Measurements from ENCODE around the gene PKLR.
A peak's percentile ranks its signal among the peaks of the same experiment; 100 is the strongest.
"Not testable (repeated sequence)": the region's sequence is repeated elsewhere in the genome, so short reads cannot be mapped to it uniquely, and the experiment has no call there.

Gene PKLR

DNA sequence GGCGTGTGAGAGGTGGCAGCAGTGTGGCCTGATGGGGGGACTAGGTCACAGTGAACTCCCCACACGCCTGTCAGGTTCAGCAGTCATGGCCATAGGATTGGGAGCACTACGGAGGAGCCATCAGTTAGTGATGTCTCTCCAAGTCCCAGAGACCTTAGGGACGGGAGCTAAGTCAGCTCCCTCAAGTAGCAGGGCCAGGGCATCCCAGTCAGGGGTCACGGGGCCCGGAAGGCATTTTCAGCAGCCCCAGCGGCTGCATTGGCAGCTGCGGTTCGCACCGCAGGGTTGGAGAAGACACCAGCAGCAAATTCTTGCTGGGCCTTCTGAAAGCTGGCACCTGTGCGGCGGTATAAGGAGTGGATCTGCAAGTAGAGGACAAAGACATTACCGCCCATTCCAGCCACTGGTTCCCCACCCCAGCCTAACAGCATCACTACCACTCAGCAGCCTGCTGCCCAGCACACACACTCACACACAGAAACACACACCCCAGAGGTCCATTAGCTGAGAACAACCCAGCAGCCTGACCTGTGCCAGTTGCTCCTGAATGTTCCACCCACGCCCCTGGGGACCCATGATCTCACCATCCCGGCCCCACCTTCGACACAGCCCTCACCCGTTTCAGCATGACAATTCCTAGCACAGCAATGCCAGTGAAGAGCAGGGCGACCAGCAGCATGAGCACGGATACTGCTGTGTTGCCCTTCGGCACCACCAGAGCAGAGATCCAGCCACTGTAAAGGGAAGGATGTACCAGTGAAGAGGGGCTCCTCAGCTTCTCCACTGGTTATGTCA, 45.0 kb downstream of the PKLR start:
- DNase-seq (ENCODE audit: low read depth in 2 of 3, low spot score in 1 of 3) = no peak

DNA sequence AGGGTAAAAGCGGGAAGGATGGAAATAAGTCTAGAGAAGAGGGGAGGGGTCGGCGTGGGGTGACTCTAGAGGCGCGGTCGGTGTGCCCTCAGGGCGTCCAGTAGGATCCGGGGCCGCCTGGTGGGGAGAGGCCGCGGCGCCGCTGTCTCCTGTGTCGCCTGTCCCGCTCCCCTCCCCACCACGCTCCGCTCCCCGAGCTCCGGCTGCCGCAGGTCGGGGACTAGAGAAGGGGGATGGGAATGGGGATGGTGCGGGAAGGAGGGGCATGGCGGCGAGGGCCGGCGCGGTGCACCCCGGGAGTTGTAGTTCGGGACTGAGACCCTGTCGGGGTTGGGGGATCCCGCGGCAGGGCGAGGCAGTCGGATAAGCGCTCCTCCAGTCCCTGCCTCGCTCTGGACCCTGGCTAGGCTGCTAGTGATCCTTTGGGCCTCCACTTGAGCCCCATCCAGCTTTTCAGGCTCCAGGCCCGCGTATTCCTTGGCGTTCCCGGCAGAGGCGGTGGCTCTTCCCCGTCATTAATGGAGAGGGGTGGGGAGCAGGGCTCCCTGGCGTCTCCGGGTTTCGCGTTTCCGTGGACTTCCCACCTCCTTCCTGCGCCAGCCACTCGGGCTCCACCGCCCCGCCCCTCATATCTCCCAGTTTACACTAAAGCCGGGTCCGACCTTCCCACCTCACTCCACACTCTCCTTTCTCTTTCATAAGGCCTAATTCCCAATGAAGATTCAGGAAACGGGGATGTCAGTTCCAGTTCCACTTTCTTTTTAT, 45.8 kb downstream of the PKLR start, which contains the start of gene ENTREP3:
Gene ENTREP3 (minus strand): TSS at position 241 of the 765 bp plus-strand sequence. CDS start 606 bp downstream, outside the sequence.
- DNase-seq (ENCODE audit: low read depth in 2 of 3, low spot score in 1 of 3) = peak; percentile 73 to 79 (median 77)

DNA sequence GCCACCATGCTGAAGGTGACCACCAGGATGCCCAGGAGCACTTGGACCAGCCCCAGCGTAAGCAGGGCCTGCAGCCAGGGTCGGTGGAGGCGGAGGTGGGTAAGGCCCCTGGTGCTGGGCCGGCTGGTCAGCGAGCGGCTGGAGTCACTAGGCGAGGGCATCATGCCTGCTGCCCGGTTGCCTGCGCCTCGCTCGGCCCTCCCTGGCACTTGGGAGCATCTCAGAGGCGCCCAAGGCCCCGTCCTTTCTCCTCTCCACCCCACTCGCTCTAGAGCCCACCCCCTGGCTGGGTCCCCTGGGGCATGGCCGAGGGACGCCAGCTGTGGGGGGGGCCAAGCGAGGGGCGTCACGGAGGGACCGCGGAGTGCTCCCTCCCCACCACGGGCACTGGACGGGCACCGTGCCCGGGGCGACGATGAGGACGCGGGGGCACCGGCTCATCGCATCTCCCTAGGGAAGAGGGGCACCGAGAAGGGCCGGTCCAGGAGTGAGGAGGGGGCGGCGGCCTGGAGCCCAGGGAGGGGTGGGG, 46.5 kb downstream of the PKLR start:
- DNase-seq (ENCODE audit: low read depth in 2 of 3, low spot score in 1 of 3) = no peak

DNA sequence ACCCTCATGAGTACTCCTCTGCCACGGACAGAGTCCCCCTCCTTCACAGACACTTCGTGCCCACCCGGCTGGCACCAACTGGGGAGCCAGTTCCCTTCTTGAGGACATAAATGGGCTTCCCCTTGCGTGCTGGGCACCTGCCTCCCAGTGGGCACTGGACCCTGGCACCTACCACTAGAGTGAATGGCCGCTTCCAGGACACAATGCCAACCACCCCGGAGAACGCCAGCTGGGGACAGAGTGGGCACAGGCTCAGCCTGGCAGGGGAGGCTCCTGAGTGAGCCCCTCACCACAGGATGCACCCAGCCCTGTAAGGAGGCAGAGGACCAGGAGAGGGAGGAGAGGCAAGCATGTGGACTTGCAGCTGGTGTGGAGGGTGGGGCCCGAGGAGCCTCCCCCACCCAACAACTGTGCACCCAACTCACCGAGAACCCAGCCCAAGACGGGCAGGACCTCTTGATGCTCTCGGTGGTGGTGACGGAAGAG, 47.0 kb downstream of the PKLR start:
- no peak for DNase-seq (ENCODE audit: low read depth in 2 of 3, low spot score in 1 of 3)

DNA sequence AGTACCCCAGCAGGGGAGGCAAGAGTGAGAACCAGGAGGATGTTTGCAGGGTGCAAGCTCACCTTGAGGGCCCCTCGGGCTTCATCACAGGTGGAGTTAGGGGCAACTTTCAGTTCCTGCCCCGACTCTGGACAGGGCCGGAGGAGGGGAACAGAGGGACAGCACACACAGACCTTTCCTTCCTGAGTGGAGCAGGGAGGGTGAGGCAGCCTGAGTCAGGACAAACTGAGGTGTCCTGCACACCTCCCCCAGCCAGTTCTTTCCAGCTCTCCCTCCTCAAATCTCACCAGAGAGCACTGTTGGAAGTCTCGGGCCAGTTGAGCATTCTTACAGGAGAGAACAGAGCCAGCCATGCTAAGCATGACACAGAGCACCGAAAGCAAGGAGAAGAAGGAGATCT, 47.4 kb downstream of the PKLR start:
- no peak for DNase-seq (ENCODE audit: low read depth in 2 of 3, low spot score in 1 of 3)

DNA sequence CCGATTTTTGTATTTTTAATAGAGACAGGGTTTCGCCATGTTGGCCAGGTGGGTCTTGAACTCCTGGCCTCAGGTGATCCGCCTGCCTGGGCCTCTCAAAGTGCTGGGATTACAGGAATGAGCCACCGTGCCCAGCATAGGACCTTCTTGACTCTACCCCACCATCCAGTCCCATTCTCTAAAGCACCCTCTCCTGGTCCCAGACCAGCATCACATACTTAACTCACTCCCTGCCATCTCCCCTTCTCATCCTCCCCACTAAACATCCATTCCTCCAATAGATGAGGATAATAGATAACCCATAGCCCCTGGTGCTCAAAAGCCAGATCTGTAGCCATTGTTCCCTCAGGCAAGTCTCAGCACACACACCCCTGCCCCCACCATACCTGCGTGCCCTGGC, 48.0 kb downstream of the PKLR start:
- no peak for DNase-seq (ENCODE audit: low read depth in 2 of 3, low spot score in 1 of 3)

DNA sequence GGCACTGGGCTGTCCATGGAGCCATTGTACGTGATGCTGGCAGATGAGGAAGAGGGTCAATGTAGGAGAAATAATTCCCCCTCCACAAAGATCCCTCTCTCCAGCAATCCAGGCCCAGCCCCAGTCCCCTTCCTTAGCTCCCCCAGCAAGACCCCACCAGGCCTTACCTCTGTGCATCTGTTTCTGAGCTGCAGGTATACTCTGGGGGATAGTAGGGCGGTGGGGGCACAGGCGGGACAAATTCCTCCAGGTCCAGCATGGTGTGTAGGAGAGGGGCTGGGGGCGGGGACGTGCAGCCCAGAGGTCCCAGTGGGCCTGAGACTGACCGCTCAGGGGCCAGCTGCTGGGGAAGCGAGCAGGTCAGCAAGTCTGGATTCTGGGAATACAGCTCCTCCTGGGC, 49.7 kb downstream of the PKLR start:
- no peak for DNase-seq (ENCODE audit: low read depth in 2 of 3, low spot score in 1 of 3)

DNA sequence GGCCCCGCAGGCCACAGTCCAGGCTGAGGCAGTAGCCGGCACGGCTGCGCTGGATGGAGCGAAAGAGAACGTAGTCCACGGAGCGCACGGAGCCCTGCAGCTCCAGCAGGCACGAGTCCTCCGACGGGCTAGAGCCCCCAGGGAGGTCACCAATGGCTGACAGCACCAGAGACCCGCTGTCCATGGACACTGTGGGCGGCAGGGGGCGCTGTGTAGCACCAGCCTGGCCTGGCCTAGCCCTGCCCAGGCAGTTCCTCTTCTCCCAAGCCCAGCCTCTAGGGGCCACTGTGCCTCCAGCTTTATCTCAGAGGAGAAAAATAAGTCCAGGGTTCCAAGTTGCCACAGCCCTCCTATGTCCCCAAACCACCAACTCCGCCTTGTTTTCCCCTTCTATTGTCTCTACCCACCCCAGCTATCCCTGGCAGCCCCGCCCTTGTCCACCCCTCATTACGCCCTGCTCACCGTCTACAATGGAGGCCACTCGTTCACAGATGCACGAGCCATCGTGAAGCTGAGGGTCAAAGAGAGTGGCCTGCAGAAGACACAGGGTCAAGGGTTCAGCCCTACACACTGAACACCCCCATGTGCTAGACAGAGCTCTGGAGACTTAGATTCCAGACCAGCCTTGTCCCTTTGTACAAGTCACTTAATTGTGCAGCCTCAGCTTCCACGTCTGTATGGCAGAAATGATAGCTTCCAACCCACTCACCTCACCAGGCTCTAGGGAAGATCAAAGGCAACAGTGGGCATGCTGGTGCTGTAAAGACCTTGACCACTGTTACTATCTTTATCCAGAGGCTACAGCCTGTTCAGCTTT, 50.4 kb downstream of the PKLR start:
- peak; percentile 94 to 97 (median 94) for DNase-seq (ENCODE audit: low read depth in 2 of 3, low spot score in 1 of 3)

DNA sequence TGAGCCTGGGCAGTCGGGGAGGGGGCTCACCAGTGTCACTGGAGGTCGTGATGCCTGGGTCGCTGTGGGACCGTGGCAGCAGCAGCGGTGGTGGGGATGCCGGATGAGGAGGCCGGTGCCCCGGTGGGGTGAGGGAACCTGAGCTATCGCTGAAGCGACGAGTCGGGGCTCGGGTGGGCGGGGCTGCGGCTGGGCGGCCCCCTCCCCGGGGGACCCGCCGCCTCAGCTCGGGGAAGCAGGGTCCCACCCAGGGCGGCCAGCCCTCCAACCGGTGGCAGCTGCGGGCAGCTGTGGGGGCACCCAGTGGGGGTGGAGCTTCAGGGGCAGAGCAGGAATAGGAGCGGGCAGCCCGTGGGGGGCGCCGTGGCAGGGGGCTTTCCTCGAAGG, 51.0 kb downstream of the PKLR start:
- no peak for DNase-seq (ENCODE audit: low read depth in 2 of 3, low spot score in 1 of 3)

DNA sequence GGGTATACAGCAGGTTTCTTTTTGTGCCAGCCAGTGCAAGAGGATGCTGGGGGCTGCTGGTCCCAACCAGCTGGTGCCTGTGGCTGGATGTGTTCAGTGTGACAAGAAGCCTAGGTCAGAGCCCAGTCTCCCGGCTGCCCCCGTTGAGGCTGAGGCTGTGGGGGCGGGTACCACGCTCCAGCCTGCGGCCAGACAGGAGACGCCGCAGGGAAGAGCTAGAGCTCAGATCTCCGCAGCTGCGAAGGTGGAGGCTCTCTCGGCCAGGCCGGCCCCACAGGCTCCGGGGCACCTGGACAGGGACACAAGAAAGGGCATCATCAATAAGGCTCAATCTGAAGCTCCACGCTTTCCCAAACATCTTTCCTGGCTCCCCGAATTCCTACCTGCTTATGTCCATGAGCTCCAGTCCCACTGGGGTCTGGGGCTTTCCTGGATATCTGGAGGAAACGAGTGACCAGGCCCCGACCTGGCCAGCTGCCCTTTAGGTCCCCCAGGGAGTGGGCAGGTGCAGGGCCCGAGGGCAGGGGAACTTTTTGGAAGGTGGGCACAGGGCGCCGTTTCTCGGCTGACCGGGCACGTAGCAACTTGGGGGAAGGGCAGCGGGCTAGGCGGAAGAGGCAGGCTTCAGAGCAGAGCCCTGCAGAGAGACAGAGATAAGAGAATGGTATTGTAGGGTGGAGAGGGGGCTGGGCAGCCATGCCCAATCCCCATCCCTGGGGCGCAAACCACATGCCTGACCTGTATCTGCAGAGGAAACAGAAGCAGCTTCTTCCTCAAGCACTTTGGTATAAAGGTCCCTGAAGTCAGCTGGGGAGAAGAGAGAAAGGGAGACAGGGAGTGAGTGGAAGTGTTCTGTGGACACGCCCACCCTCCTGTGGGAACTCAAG, 53.3 kb downstream of the PKLR start:
- DNase-seq (ENCODE audit: low read depth in 2 of 3, low spot score in 1 of 3) = no peak

DNA sequence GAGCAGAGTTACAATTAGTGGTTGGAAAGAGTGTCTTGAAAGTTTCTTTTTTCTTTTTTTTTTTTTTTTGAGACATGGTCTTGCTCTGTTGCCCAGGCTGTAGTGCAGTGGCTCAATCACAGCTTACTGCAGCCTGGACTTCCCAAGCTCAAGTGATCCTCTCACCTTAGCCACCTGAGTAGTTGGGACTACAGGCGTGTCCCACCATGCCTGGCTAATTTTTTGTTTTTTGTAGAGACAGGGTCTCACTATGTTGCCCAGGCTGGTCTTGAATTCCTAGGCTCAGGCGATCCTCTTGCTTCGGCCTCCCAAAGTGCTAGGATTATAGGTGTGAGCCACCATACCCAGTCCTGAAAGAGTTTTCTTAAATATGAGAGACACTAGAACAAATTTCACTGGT, 54.4 kb downstream of the PKLR start:
- not testable (repeated sequence) for DNase-seq (ENCODE audit: low read depth in 2 of 3, low spot score in 1 of 3)

DNA sequence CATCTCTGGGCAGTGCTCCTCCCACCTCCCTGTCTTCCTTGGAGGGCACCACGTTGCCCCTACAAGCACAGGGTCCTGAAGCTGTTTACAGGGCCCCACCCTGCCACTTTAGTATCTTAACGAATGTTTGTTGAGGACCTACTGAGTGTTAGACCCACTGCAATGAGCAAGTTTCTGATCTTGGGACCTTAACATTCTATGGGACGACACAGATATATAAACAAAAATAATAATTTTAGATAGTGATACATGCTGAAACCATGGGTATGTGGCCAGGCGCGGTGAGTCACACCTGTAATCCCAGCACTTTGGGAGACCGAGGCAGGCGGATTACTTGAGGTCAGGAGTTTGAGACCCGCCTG, 56.1 kb downstream of the PKLR start:
- DNase-seq (ENCODE audit: low read depth in 2 of 3, low spot score in 1 of 3) = no peak

DNA sequence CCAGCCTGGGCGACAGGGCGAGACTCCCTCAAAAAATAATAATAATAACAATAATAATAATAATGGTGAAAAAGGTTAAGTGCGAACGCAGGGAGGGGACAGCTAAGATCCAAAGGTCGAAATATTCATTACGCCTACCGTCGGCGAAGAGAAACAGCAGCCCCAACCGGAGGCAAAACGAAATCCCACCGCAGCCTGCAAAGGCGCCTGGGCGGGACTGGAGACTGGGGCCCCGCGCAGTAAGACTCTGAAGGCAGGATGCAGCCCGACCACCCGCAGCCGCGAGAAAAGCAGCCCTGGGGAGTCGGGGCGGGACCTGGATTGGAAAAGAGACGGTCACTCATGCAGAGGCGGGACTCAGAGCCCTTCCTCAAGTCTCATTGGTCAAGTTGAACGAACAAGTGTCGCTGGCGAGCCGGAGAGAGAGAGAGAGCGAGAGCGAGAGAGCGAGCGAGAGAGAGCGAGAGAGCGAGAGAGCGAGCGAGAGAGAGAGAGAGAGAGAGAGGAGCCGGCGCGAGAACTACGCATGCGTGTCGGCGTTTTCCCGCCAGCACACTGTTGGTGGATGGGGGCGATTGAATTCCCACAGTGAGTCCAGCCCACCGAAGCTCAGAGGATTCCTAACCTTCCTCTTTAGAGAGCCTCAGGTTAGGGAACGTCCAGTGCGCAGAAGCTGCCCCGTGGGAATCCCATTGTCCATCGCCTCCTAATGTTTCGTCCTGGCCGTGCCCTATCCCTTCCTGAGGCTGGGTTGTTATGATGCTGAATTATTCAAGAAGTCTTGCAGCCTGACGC, 56.7 kb downstream of the PKLR start:
- DNase-seq (ENCODE audit: low read depth in 2 of 3, low spot score in 1 of 3) = peak; percentile 90 to 95 (median 92)

DNA sequence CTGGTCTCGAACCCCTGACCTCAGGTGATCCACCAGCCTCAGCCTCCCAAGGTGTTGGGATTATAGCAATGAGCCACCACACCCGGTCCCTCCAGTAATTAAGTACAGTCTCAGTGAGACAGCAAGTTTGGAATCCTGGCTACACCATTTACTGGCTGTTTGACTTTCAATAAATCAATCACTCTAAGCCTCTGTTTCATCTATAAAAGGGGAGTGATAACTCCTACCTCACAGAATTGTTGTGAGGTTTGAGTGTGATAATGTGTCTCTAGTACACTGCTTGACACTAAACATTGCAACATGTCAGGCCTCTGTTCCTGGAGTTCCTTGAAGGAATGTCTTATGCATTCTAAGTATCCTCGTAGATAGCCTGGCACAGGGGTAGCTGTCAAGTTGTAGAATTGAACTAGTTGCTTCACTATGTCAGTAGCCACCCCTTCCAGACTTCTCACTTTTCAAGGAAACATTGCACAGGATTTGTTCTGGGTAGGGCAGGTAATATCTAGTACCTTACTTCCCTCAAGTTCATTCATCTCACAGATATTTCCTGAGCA, 58.4 kb downstream of the PKLR start:
- DNase-seq (ENCODE audit: low read depth in 2 of 3, low spot score in 1 of 3) = no peak

DNA sequence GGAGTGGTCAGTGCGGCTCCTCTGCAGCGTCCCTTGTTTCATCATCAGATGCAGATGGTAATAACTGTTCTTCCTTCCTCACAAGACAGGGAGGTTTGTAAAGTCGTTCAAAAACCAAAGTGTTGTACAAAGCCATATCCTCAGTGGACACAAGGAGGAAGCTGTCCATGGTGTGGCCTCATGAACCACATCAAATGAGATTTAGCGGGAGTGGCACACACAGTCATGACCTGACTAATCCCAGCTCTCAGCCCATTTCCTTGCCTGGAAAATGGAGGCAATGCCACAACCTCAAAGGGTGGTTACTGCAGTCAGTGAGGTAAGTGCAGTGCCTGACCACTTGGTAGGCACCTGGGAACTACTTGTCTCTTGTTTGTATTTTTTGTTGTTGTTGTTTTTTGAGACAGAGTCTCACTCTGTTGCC, 59.4 kb downstream of the PKLR start:
- DNase-seq (ENCODE audit: low read depth in 2 of 3, low spot score in 1 of 3) = no peak

DNA sequence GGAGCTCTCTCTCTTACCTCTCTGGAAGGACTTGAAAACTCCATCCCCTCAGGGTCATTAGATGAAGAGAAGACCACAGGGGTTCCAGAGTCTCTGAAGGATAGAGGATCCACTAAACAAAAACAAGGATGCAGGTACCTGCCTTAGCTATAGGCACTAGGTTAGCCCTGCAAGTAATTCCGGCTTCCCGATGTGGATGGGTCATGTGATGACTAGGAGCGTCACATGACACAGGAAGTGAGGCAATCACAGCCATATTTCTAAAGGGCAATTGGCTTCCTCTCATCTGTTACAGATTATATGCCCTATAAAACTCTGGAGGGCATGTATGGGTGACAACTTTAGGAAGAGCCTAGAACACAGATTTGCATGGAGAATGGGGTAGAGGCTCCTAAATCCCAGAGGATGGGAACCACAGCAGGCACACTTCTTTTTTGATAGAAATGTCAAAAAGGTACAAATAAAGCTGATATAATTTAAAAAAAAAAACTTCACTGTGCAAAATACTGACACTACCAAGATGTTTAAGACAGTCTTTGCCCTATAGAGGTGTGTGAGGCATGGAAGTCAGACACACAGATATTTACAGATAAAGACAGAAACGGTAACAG, 60.1 kb downstream of the PKLR start:
- DNase-seq (ENCODE audit: low read depth in 2 of 3, low spot score in 1 of 3) = peak in 2 of 3 donors; percentile 38 to 60
